Loucy (cell line): Measurements from ENCODE around the gene RRAS2.

Source experiments
- H2AFZ ChIP-seq: fragments of 200-600 bp; sonication (generic); 2 replicates; pipeline ENCODE4 v1.6.0; 2016; ENCODE audit warnings: antibody characterized with exemption, mild to moderate bottlenecking, low read length, moderate library complexity
- H3F3A ChIP-seq: fragments of 200-600 bp; 2 replicates; pipeline ENCODE4 v1.6.0; 2016; ENCODE audit warnings: antibody characterized with exemption, low read depth, mild to moderate bottlenecking
- H3K27me3 ChIP-seq: fragments of 200-600 bp; sonication (generic); 2 replicates; pipeline ENCODE4 v1.6.1; 2014; ENCODE audit warnings: low read length, mild to moderate bottlenecking; ENCODE audit not compliant: insufficient read depth, poor library complexity, severe bottlenecking
- H3K36me3 ChIP-seq: fragments of 200-600 bp; sonication (generic); 2 replicates; pipeline ENCODE4 v1.6.1; 2016; ENCODE audit warnings: low read length; ENCODE audit not compliant: insufficient read depth
- H3K4me1 ChIP-seq: fragments of 200-600 bp; sonication (generic); 2 replicates; pipeline ENCODE4 v1.5.1; 2014; ENCODE audit warnings: low read length, mild to moderate bottlenecking; ENCODE audit not compliant: insufficient read depth, poor library complexity, severe bottlenecking
- H3K4me2 ChIP-seq: fragments of 200-600 bp; sonication (generic); 2 replicates; pipeline ENCODE4 v1.6.0; 2014; ENCODE audit warnings: antibody characterized with exemption, low read length, low read depth, mild to moderate bottlenecking; ENCODE audit not compliant: poor library complexity, severe bottlenecking
- H3K4me3 ChIP-seq: fragments of 200-600 bp; sonication (generic); 2 replicates; pipeline ENCODE4 v1.5.1; 2014; ENCODE audit warnings: low read length, mild to moderate bottlenecking, mixed read lengths; ENCODE audit not compliant: poor library complexity, severe bottlenecking
- H3K79me2 ChIP-seq: fragments of 200-600 bp; sonication (generic); 2 replicates; pipeline ENCODE4 v1.6.1; 2014; ENCODE audit warnings: low read length; ENCODE audit not compliant: insufficient read depth
- H3K9ac ChIP-seq: fragments of 200-600 bp; sonication (generic); 2 replicates; pipeline ENCODE4 v1.6.0; 2014; ENCODE audit warnings: mild to moderate bottlenecking, low read depth, low read length, moderate library complexity; ENCODE audit not compliant: poor library complexity, severe bottlenecking
- H3K9me2 ChIP-seq: fragments of 200-600 bp; sonication (generic); replicated peaks from 2 replicates; pipeline ENCODE4 v1.6.1; 2016; ENCODE audit warnings: low read depth, low read length, mixed read lengths
- H3K9me3 ChIP-seq: fragments of 200-600 bp; sonication (generic); 2 replicates; pipeline ENCODE4 v1.6.1; 2014; ENCODE audit warnings: mild to moderate bottlenecking, antibody characterized with exemption, low read length, low read depth; ENCODE audit not compliant: insufficient read depth
- H4K20me1 ChIP-seq: fragments of 200-600 bp; sonication (generic); 2 replicates; pipeline ENCODE4 v1.6.0; 2014; ENCODE audit warnings: antibody characterized with exemption, low read length, mild to moderate bottlenecking; ENCODE audit not compliant: insufficient read depth, poor library complexity, severe bottlenecking
- CTCF ChIP-seq: fragments of 200-600 bp; sonication (generic); conservative IDR thresholded peaks from 2 replicates; pipeline ENCODE4 v1.5.1; 2014; ENCODE audit warnings: mild to moderate bottlenecking, antibody characterized with exemption, low read length
- EZH2phosphoT487 ChIP-seq: fragments of 200-600 bp; IDR thresholded peaks from 2 replicates; pipeline ENCODE4 v1.6.1; 2018; ENCODE audit warnings: antibody characterized with exemption, mild to moderate bottlenecking, moderate library complexity, borderline replicate concordance

Gene RRAS2

GRCh38 chr11:14312736-14313438, 46.1 kb downstream of the RRAS2 start:
- H3F3A ChIP-seq, result no peaks in the 10 kb centered on the region
- no peak overlapping the region for H2AFZ ChIP-seq
- no peak overlapping the region for H3K4me2 ChIP-seq
- H3K79me2 ChIP-seq, result no peaks in the 10 kb centered on the region
- no peaks in the 10 kb centered on the region for H3K9me3 ChIP-seq
- H3K36me3 ChIP-seq, result no peaks in the 10 kb centered on the region
- no peak overlapping the region for H3K9ac ChIP-seq
- no peaks in the 10 kb centered on the region for H3K4me1 ChIP-seq
- no peak overlapping the region for H3K4me3 ChIP-seq
- no peaks in the 10 kb centered on the region for H3K27me3 ChIP-seq
- TF ChIP-seq EZH2phosphoT487, result no peak
- TF ChIP-seq CTCF, result no peak
- no peaks in the 10 kb centered on the region for H3K9me2 ChIP-seq
- no peaks in the 10 kb centered on the region for H4K20me1 ChIP-seq

GRCh38 chr11:14310679-14311078, 48.3 kb downstream of the RRAS2 start:
- Histone ChIP-seq H3K9ac (no peak overlapping the region), H3F3A (no peaks in the 10 kb centered on the region), H3K9me2 (no peaks in the 10 kb centered on the region), H3K79me2 (no peaks in the 10 kb centered on the region), H3K4me3 (no peak overlapping the region), H3K4me1 (no peaks in the 10 kb centered on the region), H2AFZ (no peak overlapping the region), H3K36me3 (no peaks in the 10 kb centered on the region), H3K27me3 (no peaks in the 10 kb centered on the region), H3K4me2 (no peak overlapping the region), H3K9me3 (no peaks in the 10 kb centered on the region), H4K20me1 (no peaks in the 10 kb centered on the region)
- TF ChIP-seq EZH2phosphoT487 (no peak), CTCF (no peak)

- TF ChIP-seq EZH2phosphoT487 (no peak), CTCF (no peak)
- Histone ChIP-seq H3K4me2 (no peak overlapping the region), H3K4me3 (no peak overlapping the region), H3F3A (no peaks in the 10 kb centered on the region), H3K27me3 (no peaks in the 10 kb centered on the region), H3K4me1 (no peaks in the 10 kb centered on the region), H3K9me2 (no peaks in the 10 kb centered on the region), H3K9me3 (no peaks in the 10 kb centered on the region), H3K36me3 (no peaks in the 10 kb centered on the region), H2AFZ (no peak overlapping the region), H3K9ac (no peak overlapping the region), H3K79me2 (no peaks in the 10 kb centered on the region), H4K20me1 (no peaks in the 10 kb centered on the region)
These were observed 49.4 kb downstream of the RRAS2 start for GRCh38 chr11:14309425-14310192.
